ENCODE data around the gene SCAMP3.
"Not testable (repeated sequence)": the region's sequence is repeated elsewhere in the genome, so short reads cannot be mapped to it uniquely, and the experiment has no call there.

- TF ChIP-seq CTCF (IDR thresholded peaks at IDR 0.05; ENCODE audit: extremely low read depth in 1 of 2, insufficient read depth in 1 of 2, low read depth in 1 of 2, low read length in 2 of 2); POLR2AphosphoS5 (IDR thresholded peaks at IDR 0.05; ENCODE audit: insufficient read depth, low read depth, low read length); POLR2A (IDR thresholded peaks at IDR 0.05; ENCODE audit: low read depth, low read length); EZH2 (IDR thresholded peaks at IDR 0.05; ENCODE audit: borderline replicate concordance, low read depth, low read length, severe bottlenecking); FOS (IDR thresholded peaks at IDR 0.05; ENCODE audit: borderline replicate concordance, insufficient read depth, low read length); JUN (IDR thresholded peaks at IDR 0.05; ENCODE audit: borderline replicate concordance, insufficient read depth, insufficient read length, low read depth); MYC (IDR thresholded peaks at IDR 0.05; ENCODE audit: low read depth, low read length): not testable (repeated sequence)
Observed at GRCh38 chr1:155211381-155212050, 50.6 kb downstream of the SCAMP3 start.

Data from endothelial cell of umbilical vein (primary cell).